GM19455 (cell line): Measurements from ENCODE around the gene XCL2.

Experiments used
- ATAC-seq: cut with Tn5 transposase; IDR thresholded peaks from one replicate; pipeline ENCODE4 v1.9.1; 2021; ENCODE audit not compliant: unreplicated experiment

XCL2 gene

DNA sequence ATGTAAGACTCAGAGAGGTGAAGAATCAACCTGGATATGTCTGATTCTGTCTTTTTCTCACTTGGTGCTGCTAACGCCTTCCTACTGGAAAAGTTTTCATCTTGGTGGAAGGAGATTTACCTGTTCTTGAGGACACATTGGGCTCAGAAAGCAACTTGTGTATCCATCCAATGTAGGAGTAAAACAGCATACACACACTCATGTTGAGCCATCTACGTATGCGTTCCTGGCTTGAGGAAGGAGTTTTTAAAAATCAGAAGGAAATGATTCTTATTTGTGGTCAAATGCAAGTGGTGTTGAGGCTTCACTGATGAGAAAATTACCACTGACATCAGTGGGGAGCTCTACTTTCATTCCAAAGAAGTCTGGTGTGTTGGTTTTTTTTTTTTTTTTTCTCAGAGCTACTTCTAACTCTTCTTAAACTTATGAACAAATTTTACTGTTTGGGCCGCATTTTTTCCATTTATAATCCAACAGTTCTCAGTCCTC, 25.6 kb downstream of the XCL2 start:
- no peak for ATAC-seq

DNA sequence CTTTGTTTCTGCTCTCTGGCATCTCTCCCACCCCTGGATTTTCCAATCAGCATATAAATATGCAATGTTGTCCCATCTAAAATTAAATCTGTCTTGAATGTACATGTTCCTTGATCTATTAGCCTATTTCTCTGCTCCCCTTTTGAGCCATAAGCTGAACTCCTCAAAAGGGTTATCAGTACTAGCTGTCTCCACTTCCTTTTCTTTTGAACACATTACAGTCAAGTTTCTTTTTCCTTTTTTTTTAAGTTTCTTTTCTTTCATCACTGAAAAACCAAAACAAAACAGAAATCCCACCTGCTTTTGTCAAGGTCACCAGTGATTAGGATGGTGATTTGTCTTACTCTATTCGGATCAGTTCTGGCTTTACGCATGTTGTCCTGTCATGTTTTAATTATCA, 29.3 kb downstream of the XCL2 start:
- no peak for ATAC-seq

DNA sequence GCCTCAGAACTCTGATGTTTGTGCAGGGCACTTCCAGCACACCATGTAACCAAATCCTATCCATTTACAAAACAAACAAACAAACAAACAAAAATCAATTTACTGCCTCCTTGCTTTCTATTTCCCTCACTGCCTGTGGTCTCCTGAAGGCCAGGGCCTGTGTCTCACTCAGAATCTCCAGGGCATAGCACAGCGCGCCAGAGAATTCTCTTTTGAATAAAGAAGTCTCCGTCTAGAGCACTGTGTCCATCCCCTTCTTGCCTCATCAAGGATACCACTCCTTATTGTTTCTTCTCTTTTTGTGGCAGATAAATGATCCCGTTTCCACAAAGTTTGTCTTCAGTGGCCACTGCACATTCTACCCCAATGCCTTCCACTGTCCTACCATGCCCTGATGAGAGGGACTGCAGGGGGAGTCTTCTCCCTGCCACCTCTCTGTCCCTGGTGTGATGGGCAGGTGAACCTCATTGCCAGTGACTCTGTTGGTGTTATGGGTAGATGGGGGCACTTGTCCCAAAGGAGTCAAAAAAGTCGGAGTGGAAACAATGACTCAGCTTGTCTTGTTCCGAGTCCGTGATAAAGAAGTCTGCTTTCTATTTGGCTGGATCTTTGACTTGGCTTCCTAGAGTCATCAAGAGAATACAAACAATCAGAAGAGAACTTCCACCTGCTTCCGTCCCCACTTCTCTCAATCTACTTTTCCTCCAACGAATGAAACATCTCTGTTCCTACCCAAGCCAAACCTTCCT, 30.0 kb downstream of the XCL2 start:
- ATAC-seq: no peak

DNA sequence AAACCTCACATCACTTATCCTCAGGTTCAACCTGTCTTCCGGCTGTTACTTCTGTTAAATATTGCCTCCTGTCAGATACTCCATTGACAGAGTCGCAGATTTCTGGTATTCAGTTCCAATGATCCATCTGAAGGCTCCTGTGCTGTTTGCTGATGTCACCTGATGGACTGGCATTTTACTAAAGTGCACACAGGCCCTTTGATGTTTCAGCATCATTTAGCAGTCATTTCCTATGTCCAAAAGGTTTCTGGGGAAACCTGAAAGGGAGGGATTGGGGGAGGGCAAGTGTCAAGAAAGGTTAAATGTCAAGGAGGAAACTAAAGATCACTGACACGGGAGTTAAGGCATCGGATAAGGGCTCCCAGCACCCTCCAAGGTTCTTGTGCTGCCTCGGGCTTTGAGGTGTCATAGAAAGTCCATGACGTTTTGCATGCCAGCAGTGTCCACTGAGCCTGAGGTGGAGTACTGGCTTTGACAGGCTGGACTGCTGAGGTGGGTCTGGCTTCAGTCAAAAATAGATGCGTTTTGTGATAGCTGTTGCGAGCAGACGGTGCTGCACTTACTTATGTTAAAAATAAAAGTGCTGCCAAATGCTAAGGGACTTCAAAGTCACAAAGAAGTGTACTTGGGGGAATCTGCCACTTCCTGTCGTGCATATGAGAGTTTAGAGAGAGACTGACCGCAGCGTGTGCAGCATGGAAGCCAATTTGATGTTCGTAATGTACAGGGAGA, 30.8 kb downstream of the XCL2 start:
- ATAC-seq: no peak

DNA sequence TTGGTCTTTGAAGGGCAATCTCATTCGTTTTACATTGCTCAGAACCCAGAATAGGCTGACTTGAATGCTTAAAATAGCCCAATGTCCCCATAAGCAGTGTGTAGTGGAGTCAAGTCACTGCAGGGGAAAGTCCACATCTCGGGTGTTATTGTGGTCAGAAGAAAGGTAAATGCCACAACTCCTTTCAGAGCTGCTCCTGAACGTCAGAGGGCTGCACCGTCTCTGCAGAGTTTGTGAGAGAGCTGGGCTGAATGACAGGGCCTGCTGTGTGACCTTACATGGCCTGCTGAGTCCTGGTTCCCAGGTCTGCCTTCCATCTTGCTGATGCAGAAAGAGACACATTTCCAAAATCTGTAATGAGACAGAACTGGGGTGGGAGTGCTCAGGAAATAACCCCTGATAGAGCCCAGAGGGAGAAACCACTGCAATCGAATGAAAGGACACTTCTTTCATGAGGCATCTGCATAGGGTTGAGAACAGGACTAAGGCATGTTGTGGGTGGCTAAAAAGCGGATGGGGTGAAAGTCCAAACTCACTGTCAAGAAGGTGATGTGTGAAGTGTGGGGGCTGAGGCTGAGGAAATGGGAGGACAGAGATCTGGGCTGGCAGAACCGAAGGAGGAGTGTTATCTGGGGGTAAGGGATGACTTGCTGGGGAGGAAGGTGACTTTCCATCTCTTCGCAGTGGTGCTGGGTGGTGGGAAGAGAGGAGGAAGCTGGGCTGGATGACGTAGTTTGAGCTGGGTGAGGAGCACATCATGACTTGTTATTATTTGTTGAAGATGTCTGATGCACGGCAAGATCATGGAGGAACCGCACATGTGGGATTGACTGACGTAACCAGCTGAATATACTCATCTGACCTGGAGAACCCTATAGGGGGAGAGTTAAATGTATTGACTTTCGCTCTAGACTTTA, 33.7 kb downstream of the XCL2 start:
- peak; percentile 84 for ATAC-seq

DNA sequence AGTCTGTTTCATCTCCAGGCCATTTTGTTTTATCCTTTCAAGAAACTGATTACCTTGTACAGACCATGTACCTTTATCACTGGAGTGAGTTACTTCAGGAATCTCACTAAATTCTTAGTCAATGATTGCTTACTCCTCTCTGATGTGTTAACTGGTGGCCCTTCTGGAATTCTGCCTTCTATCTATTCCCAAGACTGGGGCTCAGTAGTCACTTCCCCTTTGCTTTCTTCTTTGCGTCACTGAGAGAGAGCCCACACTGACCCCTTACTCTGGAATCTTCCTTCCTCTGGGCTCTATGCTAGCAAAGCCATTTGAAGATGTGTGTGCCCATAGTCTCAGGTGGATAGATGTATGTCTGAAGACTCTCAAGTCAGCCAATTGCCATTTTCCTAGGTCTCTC, 34.6 kb downstream of the XCL2 start:
- no peak for ATAC-seq

DNA sequence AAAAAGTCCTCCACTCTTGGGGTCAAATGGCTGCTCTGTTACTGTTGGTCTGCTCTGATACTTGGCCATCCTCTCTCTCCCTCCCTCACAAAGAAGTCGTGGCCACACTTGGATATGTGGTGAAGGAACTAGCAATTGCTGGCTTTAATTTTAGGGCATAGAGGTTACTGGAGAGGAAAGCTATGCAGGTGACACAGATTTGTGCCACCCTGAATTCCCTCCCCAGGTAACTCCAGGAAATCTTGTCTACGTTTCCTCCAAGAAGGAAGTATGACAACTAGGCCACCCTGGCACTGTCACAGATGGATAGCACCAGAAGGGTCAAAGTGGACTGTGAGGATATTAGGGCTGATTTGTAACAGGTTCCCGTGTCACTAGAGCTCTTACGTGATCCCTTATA, 36.0 kb downstream of the XCL2 start:
- no peak for ATAC-seq

DNA sequence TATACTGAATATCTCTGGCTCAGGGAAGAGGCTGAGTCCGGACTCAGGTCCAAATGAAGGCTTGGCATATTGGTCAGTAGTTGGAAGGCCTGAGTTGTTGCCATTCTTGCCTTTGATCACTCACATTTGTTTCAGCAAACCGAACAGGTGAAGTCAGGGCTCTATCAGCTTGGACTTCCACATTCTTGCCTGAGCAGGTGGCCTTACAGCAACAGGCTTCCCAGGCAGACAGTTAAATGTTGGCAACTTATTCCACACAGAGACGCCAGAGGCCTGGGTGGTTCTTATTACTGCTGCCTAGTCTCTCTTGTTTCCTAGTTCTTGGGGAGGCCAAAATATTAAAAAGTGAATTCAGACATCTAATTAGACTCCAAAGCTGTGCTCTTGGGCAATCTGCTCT, 36.6 kb downstream of the XCL2 start:
- no peak for ATAC-seq

DNA sequence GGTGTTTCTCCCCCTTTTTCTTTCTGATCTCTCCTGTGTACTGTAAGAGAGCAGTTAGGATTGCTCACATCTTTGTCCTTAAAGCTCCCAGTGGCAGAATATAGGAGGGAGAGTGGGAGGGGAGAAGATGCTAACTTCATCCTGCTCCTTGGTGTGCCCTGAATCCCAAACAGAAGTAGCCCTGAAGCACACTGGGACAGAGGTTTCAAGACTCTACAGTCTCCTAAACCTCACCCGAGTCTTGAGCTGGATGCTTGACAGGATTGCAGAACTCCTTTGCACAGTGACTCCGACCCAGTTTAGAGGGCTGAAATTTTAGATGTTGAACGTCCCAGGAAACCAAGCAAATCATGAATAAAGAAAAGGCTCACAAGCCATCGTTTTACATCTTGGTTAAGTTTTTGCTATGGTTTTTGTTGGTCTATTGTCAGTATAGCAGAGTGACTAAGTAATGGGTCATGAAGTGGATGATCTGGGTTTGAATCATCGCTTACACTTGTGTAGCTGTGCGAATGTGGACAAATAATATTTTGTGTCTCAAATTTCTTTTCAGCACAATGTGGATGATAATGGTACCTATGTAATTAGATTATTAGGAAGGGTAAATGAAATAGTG, 37.5 kb downstream of the XCL2 start:
- ATAC-seq: no peak

DNA sequence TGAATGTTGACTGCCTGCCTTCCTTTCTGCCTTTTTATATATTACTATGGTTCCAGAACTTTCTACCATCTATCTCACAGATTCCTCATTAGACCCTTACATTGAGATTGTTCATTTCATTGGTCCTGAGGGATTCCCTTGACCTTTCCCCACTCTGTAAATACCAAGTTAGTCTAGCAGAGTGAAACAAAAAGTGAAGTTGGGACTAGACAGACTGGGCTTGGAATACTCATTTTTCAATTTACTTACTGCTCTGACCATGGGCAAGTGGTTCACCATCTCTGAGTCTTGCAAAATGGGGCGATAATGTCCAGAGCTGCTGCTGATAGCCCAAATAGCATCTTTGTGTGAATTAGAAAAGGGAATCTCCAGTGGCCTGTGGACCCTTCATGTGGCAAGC, 38.8 kb downstream of the XCL2 start:
- ATAC-seq: no peak

DNA sequence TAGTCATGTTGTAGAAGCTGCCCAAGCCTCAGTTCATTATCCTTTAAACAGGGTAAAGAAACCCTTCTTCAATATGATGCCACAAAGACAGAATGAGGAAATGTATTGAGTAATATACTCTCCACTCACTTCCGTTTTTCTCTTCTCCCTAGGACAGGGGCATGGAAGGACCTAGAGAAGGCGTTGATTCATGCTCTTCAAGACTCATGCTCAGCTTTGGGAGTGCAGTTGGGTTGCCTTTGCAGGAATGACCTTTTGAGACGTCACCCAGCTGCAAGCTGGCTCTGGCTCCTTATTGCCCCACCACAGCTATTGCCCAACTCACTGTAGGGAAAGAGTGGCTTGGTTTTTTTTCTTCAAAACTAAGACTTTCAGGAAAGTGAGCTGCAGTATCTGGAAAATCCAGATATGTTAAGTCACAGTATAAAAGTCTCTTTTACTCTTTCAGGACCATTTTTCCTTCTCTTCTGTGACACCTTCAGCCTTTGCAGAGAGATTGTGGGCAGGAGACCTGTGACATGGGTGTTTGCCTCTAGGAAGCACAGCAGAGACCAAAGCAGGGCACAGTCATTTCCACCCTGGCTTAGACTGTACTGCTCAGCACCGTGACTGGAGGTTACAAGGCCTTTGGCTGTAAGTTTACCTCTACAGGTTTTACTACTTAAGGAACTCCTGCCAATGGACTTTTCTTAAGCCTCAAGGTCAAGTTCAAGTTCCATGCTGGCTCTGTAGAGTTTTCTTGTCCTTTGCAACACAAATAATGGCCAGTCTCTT, 39.5 kb downstream of the XCL2 start:
- peak; percentile 62 for ATAC-seq

DNA sequence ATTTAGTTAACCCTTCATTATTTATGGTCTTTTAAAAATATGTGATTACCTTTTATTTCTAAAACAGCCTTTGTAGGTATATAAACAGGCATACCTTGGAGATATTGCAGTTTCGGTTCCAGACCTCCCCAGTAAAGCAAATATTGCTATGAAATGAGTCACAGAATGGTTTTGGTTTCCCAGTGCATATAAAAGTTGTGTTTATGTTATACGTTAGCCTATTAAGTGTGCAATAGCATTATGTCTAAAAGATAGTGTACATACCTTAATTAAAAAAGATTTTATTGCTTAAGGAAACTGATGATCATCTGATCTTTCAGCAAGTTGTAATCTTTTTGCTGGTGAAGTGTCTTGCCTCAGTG, 44.1 kb downstream of the XCL2 start:
- ATAC-seq: no peak

DNA sequence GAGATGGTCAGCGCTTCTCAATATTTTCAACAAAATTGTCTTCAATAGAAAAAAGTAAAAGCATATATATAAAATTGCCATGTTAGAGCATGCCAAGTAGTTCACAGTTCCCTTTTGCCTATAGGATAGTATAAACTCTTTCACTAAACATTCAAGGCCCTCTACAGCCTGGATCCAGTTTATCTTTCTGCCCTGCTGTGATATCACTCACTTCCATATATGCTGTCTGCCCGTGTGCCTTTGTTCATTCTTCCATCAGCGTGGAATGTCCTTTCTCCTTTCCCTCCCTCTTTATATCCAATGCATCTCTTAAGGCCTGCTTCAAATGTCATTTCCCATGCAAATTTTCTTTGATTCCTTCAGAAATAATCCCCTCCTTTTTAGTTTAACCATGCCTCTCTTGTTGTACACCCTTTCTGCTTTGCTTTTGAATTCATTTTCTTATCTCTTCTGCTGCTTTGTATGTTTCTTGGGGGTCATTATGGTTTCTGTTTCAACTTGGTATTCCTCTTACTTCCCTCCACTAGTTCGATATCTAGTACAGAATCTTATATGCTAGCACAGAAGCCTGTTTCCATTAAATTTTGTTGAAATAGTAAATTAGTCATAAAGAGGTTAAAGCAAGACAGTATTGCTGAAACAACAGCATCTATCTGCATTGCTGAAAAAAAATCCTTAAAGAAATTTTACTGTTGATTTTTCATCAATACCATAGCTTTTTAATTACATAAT, 44.7 kb downstream of the XCL2 start:
- no peak for ATAC-seq

DNA sequence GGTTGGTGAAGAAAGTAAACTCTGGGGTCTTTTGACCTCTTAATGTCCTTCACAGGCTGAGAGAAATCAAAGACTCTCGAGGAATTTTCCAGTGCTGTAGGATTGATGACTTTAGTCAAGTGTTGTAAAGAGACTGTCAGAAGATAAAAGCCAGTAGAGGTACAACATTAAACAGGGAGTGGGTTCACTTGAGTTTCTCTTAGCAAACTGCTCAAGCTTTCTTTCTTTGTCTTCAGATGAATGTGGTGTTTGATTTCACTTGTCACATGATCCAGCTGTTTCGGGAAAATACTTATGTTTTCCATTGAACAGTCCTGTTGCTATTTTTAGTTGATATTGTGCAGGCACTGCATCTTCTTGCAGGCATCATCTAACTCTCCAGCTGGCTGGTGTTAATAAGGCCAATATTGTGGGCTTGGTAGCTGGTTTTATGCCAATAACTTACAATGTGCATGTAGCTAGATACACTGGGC, 45.6 kb downstream of the XCL2 start:
- no peak for ATAC-seq

DNA sequence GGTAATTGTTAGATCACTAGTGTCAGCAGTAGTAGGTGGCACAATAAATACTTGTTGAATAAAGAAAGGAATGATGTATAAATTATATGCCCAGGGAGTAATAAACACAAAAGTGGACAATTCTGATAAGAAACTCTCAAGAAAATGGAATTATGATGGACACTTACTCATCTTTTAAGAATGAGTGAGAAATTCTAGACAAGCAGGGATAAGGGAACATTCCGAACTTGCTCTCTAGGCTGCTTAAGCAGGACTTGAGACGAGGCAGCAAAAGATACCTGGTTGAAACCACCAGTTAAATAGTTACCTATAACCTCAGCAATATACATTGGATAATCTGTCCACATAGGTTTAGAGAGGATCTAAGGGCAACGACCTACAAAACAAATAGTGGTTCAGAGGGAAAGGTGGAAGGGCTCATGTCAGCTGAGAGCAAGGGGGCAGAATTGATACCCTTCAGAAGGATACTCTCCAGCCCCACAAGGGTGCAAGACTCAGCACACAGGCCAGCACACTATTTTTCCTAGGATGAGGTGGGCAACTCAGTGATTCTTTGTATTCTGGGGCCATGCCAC, 46.3 kb downstream of the XCL2 start:
- ATAC-seq: no peak

DNA sequence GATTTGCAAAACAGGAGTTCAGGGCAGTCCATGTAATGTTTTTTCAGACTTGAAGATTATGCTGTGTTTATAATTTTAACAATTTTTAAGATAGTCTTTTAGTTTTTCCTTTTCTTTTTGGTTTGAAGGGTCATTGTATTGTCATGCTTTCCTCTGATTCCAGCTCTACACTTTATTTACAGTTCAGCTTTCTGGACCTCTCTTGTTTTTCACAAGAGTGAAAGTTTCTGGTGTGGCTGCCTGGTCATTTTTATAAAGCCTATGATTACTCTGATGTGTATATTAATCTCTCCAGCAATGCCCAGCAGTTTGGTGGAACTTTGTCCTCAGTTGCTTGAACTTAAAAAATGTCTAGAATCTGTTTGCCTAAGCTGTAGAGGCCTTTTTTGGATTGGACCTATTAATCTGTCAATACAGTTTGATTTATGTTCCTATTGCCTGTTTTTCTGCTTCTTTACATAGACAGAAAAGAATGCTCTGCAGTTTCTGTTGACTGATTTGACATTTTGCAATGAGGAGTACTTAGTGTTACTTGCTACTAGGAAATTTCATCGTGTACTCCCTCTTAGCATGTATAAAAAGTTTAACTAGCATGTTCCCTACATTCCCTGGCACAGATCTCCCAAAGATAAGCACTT, 52.2 kb downstream of the XCL2 start:
- ATAC-seq: no peak
